Upper lobe of right lung (tissue), 1 donor: ENCODE measurements around the gene ANKRD39. TPM values are rescaled to one million over a fixed set of nuclear protein-coding genes. Genes with fewer than 3 reads are reported as not detected.

Source experiments
- ATAC-seq: fragments of 200-7000 bp; cut with Tn5 transposase; one replicate; pipeline ENCODE4 v1.9.1; 2020; ENCODE audit warnings: mild to moderate bottlenecking, moderate library complexity
- DNase-seq: peaks from one replicate; pipeline ENCODE4 v3.0.0-alpha.2; 2020
- H3K27ac ChIP-seq: fragments of 200-600 bp; one replicate; pipeline ENCODE4 v1.8.0; 2022
- H3K27me3 ChIP-seq: fragments of 200-600 bp; one replicate; pipeline ENCODE4 v1.8.0; 2022; ENCODE audit warnings: mild to moderate bottlenecking
- H3K36me3 ChIP-seq: fragments of 200-600 bp; one replicate; pipeline ENCODE4 v1.8.0; 2022
- H3K4me1 ChIP-seq: fragments of 200-600 bp; one replicate; pipeline ENCODE4 v1.8.0; 2022
- H3K4me3 ChIP-seq: fragments of 200-600 bp; one replicate; pipeline ENCODE4 v1.8.0; 2022; ENCODE audit warnings: mild to moderate bottlenecking
- H3K9me3 ChIP-seq: fragments of 200-600 bp; one replicate; pipeline ENCODE4 v1.8.0; 2022
- intact Hi-C: fragments of 100-400 bp; cut with DNase I; formaldehyde crosslinking; loops from one replicate; pipeline ENCODE4 v1.11.0; 2022
- total RNA-seq: library from RNA; stranded (reverse); fragmentation: NEBNext Ultra II Directional; extraction: Animal tissue kit (Norgen Biotek cat#: 25700); gene quantifications from one replicate; pipeline ENCODE4 v1.2.1, GENCODE V29; 2021
- TF ChIP-seq, protein P1 (sequence below): fragments of 200-600 bp; IDR thresholded peaks from one replicate; pipeline ENCODE4 v1.8.0; 2022; ENCODE audit warnings: antibody characterized with exemption
- donor health status: DM: no; HTN: yes; CAD: no; lungs with severe emphysema.

Gene ANKRD39
- total RNA-seq, 1 donor from 2014 or later = 8.6 TPM

- intact Hi-C loops = no loop called here
- H3K4me3 ChIP-seq = no peak overlapping the region
- TF ChIP-seq, protein P1, sequence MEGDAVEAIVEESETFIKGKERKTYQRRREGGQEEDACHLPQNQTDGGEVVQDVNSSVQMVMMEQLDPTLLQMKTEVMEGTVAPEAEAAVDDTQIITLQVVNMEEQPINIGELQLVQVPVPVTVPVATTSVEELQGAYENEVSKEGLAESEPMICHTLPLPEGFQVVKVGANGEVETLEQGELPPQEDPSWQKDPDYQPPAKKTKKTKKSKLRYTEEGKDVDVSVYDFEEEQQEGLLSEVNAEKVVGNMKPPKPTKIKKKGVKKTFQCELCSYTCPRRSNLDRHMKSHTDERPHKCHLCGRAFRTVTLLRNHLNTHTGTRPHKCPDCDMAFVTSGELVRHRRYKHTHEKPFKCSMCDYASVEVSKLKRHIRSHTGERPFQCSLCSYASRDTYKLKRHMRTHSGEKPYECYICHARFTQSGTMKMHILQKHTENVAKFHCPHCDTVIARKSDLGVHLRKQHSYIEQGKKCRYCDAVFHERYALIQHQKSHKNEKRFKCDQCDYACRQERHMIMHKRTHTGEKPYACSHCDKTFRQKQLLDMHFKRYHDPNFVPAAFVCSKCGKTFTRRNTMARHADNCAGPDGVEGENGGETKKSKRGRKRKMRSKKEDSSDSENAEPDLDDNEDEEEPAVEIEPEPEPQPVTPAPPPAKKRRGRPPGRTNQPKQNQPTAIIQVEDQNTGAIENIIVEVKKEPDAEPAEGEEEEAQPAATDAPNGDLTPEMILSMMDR = no peak
- DNase-seq (no peak), ATAC-seq (no peak)
- no peaks in the 10 kb centered on the region for H3K9me3 ChIP-seq
- H3K4me1 ChIP-seq = peaks cover 10% of the 10 kb centered on the region
- H3K27ac ChIP-seq = no peak overlapping the region
- H3K27me3 ChIP-seq = no peaks in the 10 kb centered on the region
- H3K36me3 ChIP-seq = peaks cover 97% of the 10 kb centered on the region
These were observed 27.7 kb downstream of the ANKRD39 start for GRCh38 chr2:96830044-96830562.

DNA sequence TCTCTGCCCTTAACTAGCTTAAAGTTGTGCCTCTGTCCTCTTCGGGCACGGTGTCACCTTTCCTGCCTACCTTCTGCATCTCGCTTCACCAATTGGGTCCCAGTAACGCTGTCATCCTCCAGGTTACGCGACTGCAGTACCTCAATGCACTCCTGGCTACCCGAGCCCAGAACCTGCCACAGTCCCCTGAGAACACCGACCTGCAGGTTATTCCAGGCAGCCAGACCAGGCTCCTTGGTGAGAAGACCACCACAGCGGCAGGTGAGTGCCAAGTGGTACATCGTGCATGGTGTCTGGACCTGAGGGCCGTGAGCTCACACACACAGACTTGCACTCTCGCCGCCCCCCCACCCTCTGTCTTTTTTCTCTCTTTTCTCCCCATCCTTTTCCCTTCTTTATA is 28.9 kb downstream of the ANKRD39 start:
- Histone ChIP-seq H3K4me3 (no peak overlapping the region), H3K9me3 (no peaks in the 10 kb centered on the region), H3K27me3 (no peaks in the 10 kb centered on the region), H3K27ac (no peak overlapping the region), H3K36me3 (peaks cover 92% of the 10 kb centered on the region), H3K4me1 (peaks cover 10% of the 10 kb centered on the region)
- DNase-seq (no peak), ATAC-seq (no peak)
- intact Hi-C loops = no loop called here
- TF ChIP-seq, protein P1 = no peak

DNA sequence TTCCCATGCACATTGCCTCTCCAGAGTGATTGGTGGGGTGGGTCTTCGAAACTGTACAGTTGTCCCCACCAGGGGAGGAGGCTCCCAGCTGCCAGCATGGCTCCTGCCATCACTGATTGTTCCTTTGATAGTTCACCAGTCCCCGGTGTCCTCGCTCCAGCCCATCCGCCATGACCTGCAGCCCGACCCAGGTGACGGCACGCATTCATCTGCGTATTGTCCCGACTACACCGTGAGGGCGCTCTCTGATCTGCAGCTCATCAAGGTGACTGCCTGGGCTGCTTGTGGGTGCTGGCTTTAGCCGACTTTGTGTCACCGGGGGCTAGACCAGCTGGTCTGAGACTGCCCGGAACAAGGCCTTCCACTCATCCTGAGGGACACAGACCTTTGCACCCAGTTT is 29.4 kb downstream of the ANKRD39 start:
- no peak overlapping the region for H3K27ac ChIP-seq
- no peaks in the 10 kb centered on the region for H3K27me3 ChIP-seq
- intact Hi-C loops = no loop called here
- H3K4me1 ChIP-seq = peaks cover 10% of the 10 kb centered on the region
- H3K4me3 ChIP-seq = no peak overlapping the region
- ATAC-seq (no peak), DNase-seq (no peak)
- no peaks in the 10 kb centered on the region for H3K9me3 ChIP-seq
- peaks cover 87% of the 10 kb centered on the region for H3K36me3 ChIP-seq
- TF ChIP-seq, protein P1 = no peak

DNA sequence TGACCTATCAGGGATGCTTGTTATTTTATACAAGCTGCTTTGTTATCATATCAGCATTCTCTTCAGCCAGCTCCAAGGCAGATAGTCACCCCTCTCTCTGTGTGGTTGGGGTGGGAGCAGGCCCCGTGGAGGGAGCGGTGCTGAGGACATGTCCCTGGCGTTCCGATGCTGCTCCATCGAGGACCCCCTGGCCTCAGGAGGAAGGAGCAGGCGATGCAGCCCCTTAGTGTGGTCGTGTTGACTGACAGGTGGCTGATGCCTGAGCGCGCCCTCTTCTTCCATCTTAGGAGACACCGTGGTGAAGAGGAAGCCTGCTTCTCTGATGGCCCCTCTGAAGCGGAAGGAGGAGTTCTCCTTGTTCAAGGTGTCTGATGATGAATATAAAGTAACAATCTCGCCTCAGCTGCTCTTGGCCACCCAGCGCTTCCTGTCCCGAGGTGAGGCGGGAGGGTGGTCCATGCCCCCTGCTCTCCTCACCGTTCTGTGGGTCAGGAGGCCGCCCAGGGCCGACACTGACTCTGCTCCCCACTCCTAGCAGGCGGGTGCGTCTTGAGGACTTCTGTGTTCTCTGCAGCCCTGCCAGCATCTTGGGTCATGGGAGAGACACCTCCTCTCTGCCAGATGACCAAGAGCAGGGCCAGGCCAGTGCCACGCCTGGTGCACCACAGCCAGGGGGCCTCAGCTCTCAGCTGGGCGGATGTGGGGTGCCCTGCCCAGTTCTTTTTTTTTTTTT is 31.1 kb downstream of the ANKRD39 start:
- TF ChIP-seq, protein P1 = no peak
- H3K4me1 ChIP-seq = peaks cover 1% of the 10 kb centered on the region
- ATAC-seq (no peak), DNase-seq (no peak)
- no peaks in the 10 kb centered on the region for H3K27me3 ChIP-seq
- no peak overlapping the region for H3K27ac ChIP-seq
- H3K9me3 ChIP-seq = no peaks in the 10 kb centered on the region
- H3K36me3 ChIP-seq = peaks cover 70% of the 10 kb centered on the region
- intact Hi-C loops = no loop called here
- no peak overlapping the region for H3K4me3 ChIP-seq

DNA sequence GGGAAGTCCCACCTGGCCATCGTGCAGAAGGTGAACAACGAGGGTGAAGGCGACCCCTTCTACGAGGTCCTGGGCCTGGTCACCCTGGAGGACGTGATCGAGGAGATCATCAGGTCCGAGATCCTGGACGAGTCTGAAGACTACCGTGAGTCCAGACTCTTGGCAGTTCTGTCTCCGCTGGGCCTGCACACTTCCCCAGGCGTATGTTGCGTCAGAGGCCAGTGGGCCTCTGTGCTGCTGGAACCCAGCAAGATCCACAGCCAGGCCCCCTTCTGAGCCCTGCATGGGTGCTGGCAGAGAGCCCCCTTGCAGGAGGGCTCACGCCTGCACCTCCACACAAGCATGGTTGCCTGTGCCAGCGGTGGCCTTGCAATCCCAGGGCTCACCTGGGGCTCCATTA is 32.8 kb downstream of the ANKRD39 start:
- no peaks in the 10 kb centered on the region for H3K9me3 ChIP-seq
- ATAC-seq (no peak), DNase-seq (no peak)
- no peaks in the 10 kb centered on the region for H3K27me3 ChIP-seq
- no peak overlapping the region for H3K27ac ChIP-seq
- no peak overlapping the region for H3K4me3 ChIP-seq
- TF ChIP-seq, protein P1 = no peak
- intact Hi-C loops = no loop called here
- H3K36me3 ChIP-seq = peaks cover 53% of the 10 kb centered on the region
- peaks cover 11% of the 10 kb centered on the region for H3K4me1 ChIP-seq
